ENCODE results near the gene RCAN2.

DNA sequence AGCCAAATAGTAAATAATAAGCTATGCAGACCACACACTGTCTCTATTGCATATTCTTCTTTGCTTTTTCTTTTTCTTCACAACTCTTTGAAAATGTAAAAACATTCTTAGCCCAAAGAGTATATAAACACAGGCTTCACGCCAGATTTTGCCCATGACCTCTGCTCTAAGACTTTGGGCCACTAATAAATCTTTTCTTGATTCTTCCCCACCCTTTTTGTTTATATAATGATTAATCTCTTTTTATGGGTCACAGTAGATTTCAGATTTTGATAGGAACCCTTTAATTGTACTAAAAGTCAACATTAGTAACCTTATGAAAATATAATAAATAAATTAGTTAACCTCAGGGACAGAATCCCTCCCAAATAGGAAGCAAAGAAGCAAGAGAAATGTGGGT lies 304.7 kb downstream of the RCAN2 start:
- TF ChIP-seq, protein P1, sequence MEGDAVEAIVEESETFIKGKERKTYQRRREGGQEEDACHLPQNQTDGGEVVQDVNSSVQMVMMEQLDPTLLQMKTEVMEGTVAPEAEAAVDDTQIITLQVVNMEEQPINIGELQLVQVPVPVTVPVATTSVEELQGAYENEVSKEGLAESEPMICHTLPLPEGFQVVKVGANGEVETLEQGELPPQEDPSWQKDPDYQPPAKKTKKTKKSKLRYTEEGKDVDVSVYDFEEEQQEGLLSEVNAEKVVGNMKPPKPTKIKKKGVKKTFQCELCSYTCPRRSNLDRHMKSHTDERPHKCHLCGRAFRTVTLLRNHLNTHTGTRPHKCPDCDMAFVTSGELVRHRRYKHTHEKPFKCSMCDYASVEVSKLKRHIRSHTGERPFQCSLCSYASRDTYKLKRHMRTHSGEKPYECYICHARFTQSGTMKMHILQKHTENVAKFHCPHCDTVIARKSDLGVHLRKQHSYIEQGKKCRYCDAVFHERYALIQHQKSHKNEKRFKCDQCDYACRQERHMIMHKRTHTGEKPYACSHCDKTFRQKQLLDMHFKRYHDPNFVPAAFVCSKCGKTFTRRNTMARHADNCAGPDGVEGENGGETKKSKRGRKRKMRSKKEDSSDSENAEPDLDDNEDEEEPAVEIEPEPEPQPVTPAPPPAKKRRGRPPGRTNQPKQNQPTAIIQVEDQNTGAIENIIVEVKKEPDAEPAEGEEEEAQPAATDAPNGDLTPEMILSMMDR (IDR thresholded peaks at IDR 0.05), result no peak
- no peak for TF ChIP-seq EZH2 (IDR thresholded peaks at IDR 0.05; ENCODE audit: borderline replicate concordance, insufficient read depth, low read depth, low read length, poor library complexity, severe bottlenecking)

Data from B cell (primary cell).